Ovary (tissue), 3 donors: ENCODE data around the gene OSGEP.

Source experiments
- POLR2A ChIP-seq: fragments of 450-650 bp; IDR thresholded peaks from one replicate; pipeline ENCODE4 v1.6.1; 2017; ENCODE audit warnings: antibody characterized with exemption, mild to moderate bottlenecking, moderate library complexity
- TF ChIP-seq, protein P1 (sequence below), 3 donors: fragments of 450-650 bp in 2 of 3; fragments of 200-600 bp in 1 of 3; IDR thresholded peaks; one replicate each; pipeline versions ENCODE4 v1.5.1 to v1.8.0; 2016 to 2022; ENCODE audit warnings: antibody characterized with exemption in 3 of 3, mild to moderate bottlenecking in 1 of 3
- donor health status: DM: no; HTN: no; CAD: no.

DNA sequence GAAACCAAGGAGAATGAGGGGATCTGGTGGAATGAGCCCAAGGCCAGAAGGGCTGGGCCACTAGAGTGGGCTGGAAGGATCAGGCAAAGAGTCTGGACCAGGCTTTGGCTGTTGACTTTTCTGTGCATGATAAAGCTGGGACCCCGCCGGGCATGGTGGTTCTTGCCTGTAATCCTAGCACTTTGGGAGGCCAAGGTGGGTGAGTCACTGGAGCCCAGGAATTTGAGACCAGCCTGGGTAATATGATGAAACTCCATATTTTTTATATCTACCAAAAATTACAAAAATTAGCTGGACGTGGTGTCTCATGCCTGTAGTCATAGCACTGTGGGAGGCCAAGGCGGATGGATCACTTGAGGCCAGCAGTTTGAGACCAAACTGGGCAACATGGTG is 18.3 kb downstream of the OSGEP start:
- TF ChIP-seq POLR2A: no peak
- TF ChIP-seq, protein P1, sequence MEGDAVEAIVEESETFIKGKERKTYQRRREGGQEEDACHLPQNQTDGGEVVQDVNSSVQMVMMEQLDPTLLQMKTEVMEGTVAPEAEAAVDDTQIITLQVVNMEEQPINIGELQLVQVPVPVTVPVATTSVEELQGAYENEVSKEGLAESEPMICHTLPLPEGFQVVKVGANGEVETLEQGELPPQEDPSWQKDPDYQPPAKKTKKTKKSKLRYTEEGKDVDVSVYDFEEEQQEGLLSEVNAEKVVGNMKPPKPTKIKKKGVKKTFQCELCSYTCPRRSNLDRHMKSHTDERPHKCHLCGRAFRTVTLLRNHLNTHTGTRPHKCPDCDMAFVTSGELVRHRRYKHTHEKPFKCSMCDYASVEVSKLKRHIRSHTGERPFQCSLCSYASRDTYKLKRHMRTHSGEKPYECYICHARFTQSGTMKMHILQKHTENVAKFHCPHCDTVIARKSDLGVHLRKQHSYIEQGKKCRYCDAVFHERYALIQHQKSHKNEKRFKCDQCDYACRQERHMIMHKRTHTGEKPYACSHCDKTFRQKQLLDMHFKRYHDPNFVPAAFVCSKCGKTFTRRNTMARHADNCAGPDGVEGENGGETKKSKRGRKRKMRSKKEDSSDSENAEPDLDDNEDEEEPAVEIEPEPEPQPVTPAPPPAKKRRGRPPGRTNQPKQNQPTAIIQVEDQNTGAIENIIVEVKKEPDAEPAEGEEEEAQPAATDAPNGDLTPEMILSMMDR (IDR thresholded peaks at IDR 0.05): no peak
